ENCODE measurements around the gene EIF3M. TPM values are rescaled to one million over a fixed set of nuclear protein-coding genes. Genes with fewer than 3 reads are reported as not detected.

Gene EIF3M
- total RNA-seq, 2 experiments from 2014 or later: 342 to 358 TPM

Other genes starting within 250 kb of the EIF3M start
- not detected for gene WT1, start 148.3 kb upstream of the EIF3M start, total RNA-seq
- gene CCDC73, start 210.8 kb downstream of the EIF3M start, total RNA-seq: not detected
- gene PRRG4, start 246.1 kb downstream of the EIF3M start, total RNA-seq: under 1 TPM; 0.15 to 0.19 TPM